ENCODE results near the gene GPX1.

DNA sequence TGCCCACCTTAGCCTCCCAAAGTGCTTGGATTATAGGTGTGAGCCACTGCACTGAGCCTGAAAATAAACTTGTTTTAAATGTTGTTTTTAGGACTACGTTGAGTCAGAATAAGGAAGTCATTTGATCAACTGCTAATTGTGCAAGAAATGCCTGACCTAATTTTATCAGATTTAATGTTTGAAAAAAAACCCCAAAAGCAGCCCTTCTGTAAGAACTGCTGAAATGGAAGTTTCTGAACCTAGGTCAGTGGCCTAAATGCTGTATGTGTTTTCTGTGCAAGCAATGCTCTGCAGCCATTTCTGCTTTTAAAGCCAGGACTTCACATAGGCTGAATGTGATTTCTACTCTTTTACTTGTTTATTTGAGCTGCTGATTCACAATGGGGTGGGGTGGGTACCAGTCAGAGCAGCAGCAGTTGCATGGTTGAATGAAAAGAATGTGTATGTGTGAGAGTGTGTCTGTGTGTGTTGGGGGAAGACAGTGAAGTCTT lies 6.6 kb downstream of the GPX1 start:
- TF ChIP-seq, protein P1, sequence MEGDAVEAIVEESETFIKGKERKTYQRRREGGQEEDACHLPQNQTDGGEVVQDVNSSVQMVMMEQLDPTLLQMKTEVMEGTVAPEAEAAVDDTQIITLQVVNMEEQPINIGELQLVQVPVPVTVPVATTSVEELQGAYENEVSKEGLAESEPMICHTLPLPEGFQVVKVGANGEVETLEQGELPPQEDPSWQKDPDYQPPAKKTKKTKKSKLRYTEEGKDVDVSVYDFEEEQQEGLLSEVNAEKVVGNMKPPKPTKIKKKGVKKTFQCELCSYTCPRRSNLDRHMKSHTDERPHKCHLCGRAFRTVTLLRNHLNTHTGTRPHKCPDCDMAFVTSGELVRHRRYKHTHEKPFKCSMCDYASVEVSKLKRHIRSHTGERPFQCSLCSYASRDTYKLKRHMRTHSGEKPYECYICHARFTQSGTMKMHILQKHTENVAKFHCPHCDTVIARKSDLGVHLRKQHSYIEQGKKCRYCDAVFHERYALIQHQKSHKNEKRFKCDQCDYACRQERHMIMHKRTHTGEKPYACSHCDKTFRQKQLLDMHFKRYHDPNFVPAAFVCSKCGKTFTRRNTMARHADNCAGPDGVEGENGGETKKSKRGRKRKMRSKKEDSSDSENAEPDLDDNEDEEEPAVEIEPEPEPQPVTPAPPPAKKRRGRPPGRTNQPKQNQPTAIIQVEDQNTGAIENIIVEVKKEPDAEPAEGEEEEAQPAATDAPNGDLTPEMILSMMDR (conservative IDR thresholded peaks at IDR 0.05; ENCODE audit: low read depth, low read length) = no peak
- TF ChIP-seq EZH2 (IDR thresholded peaks at IDR 0.05; ENCODE audit: borderline replicate concordance, low read depth, low read length, poor library complexity, severe bottlenecking) = no peak
